Ovary (tissue), 9 donors: ENCODE measurements around the gene ALPP. TPM values are rescaled to one million over a fixed set of nuclear protein-coding genes. Genes with fewer than 3 reads are reported as not detected.
"Not testable (repeated sequence)": the region's sequence is repeated elsewhere in the genome, so short reads cannot be mapped to it uniquely, and the experiment has no call there.

ENCODE experiments used
- DNase-seq, 5 donors: peaks; one replicate each; pipeline ENCODE4 v3.0.0-alpha.2; 2019 to 2020
- H3K27ac ChIP-seq, 2 donors: fragments of 200-600 bp; one replicate each; pipeline versions ENCODE4 v1.5.1 to v1.8.0; 2019 to 2022
- H3K27me3 ChIP-seq: fragments of 200-600 bp; one replicate; pipeline ENCODE4 v1.8.0; 2022
- H3K36me3 ChIP-seq: fragments of 200-600 bp; sonication (generic); one replicate; pipeline ENCODE4 v1.5.1; 2019
- H3K4me1 ChIP-seq: one replicate; pipeline ENCODE4 v1.8.1; 2013; ENCODE audit warnings: mild to moderate bottlenecking, moderate library complexity; ENCODE audit not compliant: insufficient read depth
- H3K4me3 ChIP-seq: fragments of 200-600 bp; sonication (generic); one replicate; pipeline ENCODE4 v1.5.1; 2017
- H3K9me3 ChIP-seq, 2 donors: fragments of 200-600 bp in 1 of 2; sonication (generic) in 1 of 2; one replicate each; pipeline versions ENCODE4 v1.5.1 to v1.8.1; 2013 to 2019; ENCODE audit warnings: mild to moderate bottlenecking in 1 of 2, moderate library complexity in 1 of 2
- CTCF ChIP-seq, 3 donors: fragments of 450-650 bp in 2 of 3; fragments of 200-600 bp in 1 of 3; IDR thresholded peaks; one replicate each; pipeline versions ENCODE4 v1.5.1 to v1.8.0; 2016 to 2022; ENCODE audit warnings: antibody characterized with exemption in 3 of 3, mild to moderate bottlenecking in 1 of 3
- EP300 ChIP-seq: sonication (generic); formaldehyde crosslinking; IDR thresholded peaks from one replicate; pipeline ENCODE4 v1.6.1; 2017; ENCODE audit warnings: antibody characterized with exemption
- POLR2A ChIP-seq: fragments of 450-650 bp; IDR thresholded peaks from one replicate; pipeline ENCODE4 v1.6.1; 2017; ENCODE audit warnings: antibody characterized with exemption, mild to moderate bottlenecking, moderate library complexity
- WGBS, 3 donors: extraction: QIAGEN DNeasy Blood & Tissue Kit in 1 of 3; methylation state at CpG; one replicate each; pipeline versions ENCODE4 v1.1.5 to v1.1.7; 2013 to 2017; 5-methylcytosine and 5-hydroxymethylcytosine counted together
- intact Hi-C, 4 donors: fragments of 100-400 bp; cut with DNase I; formaldehyde crosslinking; loops; one replicate each; pipeline versions ENCODE4 v1.11.0 to v1.15.1; 2022 to 2023
- polyA plus RNA-seq, 2 donors: library from polyadenylated mRNA; stranded (reverse); fragments of 200-250 nt in 1 of 2; fragments of 350-450 nt in 1 of 2; fragmentation: Illumina TruSeq in 1 of 2; extraction: RNeasy Lipid Tissue Mini Kit (QIAGEN cat#74804) in 1 of 2; gene quantifications; one replicate each; pipeline ENCODE4 v1.2.3, GENCODE V29; 2013 to 2014
- total RNA-seq, 7 donors: library from RNA; depleted of rRNA in 2 of 7; stranded (reverse); fragments of >200 nt in 2 of 7; fragmentation: NEBNext Ultra II Directional in 3 of 7; extraction: Animal tissue kit (Norgen Biotek cat#: 25700) in 3 of 7; gene quantifications; one replicate each; pipeline versions ENCODE4 v1.1.0 to v1.2.4, GENCODE V29; 2016 to 2023
- donor health status: DM: no; HTN: no; CAD: no; lungs with moderate emphysema.
- donor health status: DM: no; HTN: no; CAD: no.
- donor health status: Bipolar disorder and iron deficiency.
- donor health status: DM: yes; HTN: yes; CAD: no.
- donor health status: DM: no; HTN: no; CAD: no.
- donor health status: DM: yes; HTN: yes; CAD: no.

ALPP gene
- total and polyA plus RNA-seq, 9 donors: 0.20 to 21.6 (median 8.5) TPM; not detected in 4

GRCh38 chr2:232369126-232369951 lies 9.2 kb upstream of the ALPP start:
- 73 to 79% (median 77%) methylated on average over 15 of the region's 15 CpGs for WGBS, 3 donors
- DNase-seq: peak in 1 of 5 donors; percentile 17
- Histone ChIP-seq H3K36me3 (no peaks in the 10 kb centered on the region), H3K27ac (no peak overlapping the region), H3K4me1 (no peaks in the 10 kb centered on the region), H3K9me3 (no peaks in the 10 kb centered on the region), H3K27me3 (no peaks in the 10 kb centered on the region), H3K4me3 (no peak overlapping the region)
- TF ChIP-seq CTCF (IDR thresholded peaks at IDR 0.05) (no peak), POLR2A (no peak), EP300 (no peak)
- intact Hi-C loops: no loop called here

- H3K4me3 ChIP-seq, H3K9me3 ChIP-seq, H3K27me3 ChIP-seq, H3K27ac ChIP-seq, H3K4me1 ChIP-seq, intact Hi-C loops, H3K36me3 ChIP-seq: not testable (repeated sequence)
- peak in 1 of 5 donors; percentile 6 for DNase-seq
- WGBS, 3 donors: 29 to 39% (median 32%) methylated on average over 8 to 9 of the region's 12 CpGs
These were observed 8.5 kb upstream of the ALPP start for GRCh38 chr2:232370007-232370406.

GRCh38 chr2:232372231-232373208 lies 6.0 kb upstream of the ALPP start:
- H3K9me3 ChIP-seq: no peaks in the 10 kb centered on the region
- H3K27ac ChIP-seq: no peak overlapping the region
- no peaks in the 10 kb centered on the region for H3K27me3 ChIP-seq
- H3K36me3 ChIP-seq: no peaks in the 10 kb centered on the region
- peak in 1 of 5 donors; percentile 5 for DNase-seq
- TF ChIP-seq EP300 (no peak), CTCF (IDR thresholded peaks at IDR 0.05) (no peak), POLR2A (no peak)
- H3K4me3 ChIP-seq: no peak overlapping the region
- intact Hi-C loops: no loop called here
- no peaks in the 10 kb centered on the region for H3K4me1 ChIP-seq
- WGBS, 3 donors: 88 to 95% (median 94%) methylated on average over 18 of the region's 18 CpGs

GRCh38 chr2:232374356-232374755 lies 4.2 kb upstream of the ALPP start:
- H3K27ac ChIP-seq: no peak overlapping the region
- 51 to 89% (median 87%) methylated on average over 1 of the region's 1 CpG for WGBS, 3 donors

More at GRCh38 chr2:232374356-232374755, 4.2 kb upstream of the ALPP start:
- no peak for DNase-seq
- Histone ChIP-seq H3K36me3 (no peaks in the 10 kb centered on the region), H3K27me3 (no peaks in the 10 kb centered on the region), H3K9me3 (no peaks in the 10 kb centered on the region), H3K4me3 (no peak overlapping the region), H3K4me1 (no peaks in the 10 kb centered on the region)
- intact Hi-C loops: no loop called here
- no peak for TF ChIP-seq EP300
- TF ChIP-seq POLR2A: no peak
- TF ChIP-seq CTCF (IDR thresholded peaks at IDR 0.05): no peak
